NCI-H526 (cell line): Measurements from ENCODE around the gene ZNF358.
A peak's percentile ranks its signal among the peaks of the same experiment; 100 is the strongest.
"Not testable (repeated sequence)": the region's sequence is repeated elsewhere in the genome, so short reads cannot be mapped to it uniquely, and the experiment has no call there.

Source experiments
- DNase-seq, 2 experiments: peaks; one replicate each; lab custom pipeline; 2025; lab: John Stamatoyannopoulos, UW

Gene ZNF358

GRCh38 chr19:7535998-7536695, 20.2 kb downstream of the ZNF358 start:
- no peak for DNase-seq

- not testable (repeated sequence) for DNase-seq
These were observed 23.1 kb downstream of the ZNF358 start for GRCh38 chr19:7538990-7539389.

DNA sequence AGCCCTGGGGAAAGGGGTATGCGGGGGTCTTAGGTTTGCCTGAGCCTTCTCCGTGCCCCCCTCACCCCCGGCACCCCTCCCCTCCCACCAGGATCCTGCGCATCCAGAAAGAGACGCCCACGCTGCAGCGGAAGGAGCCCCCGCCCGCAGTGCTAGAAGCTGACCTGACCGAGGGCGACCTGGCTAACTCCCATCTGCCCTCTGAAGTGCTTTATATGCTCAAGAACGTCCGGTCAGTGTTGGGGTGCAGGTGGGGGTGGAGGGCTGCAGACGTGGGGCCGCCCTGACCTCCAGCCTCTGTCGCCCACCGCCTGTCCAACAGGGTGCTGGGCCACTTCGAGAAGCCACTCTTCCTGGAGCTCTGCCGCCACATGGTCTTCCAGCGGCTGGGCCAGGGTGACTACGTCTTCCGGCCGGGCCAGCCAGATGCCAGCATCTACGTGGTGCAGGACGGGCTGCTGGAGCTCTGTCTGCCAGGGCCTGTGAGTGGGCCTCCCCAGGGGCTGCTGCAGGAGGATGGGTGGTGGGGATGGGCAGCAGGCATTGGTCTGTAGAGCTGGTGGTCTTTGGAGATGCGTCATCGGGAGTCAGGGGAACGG, 24.0 kb downstream of the ZNF358 start:
- no peak for DNase-seq

GRCh38 chr19:7540761-7541474, 25.0 kb downstream of the ZNF358 start:
- no peak for DNase-seq

- no peak for DNase-seq
These were observed 25.5 kb downstream of the ZNF358 start for GRCh38 chr19:7541475-7541824.

- no peak for DNase-seq
These were observed 26.0 kb downstream of the ZNF358 start for GRCh38 chr19:7541828-7542443.

GRCh38 chr19:7542556-7543348, 26.8 kb downstream of the ZNF358 start:
- no peak for DNase-seq

- no peak for DNase-seq
These were observed 28.7 kb downstream of the ZNF358 start for GRCh38 chr19:7544626-7545025.

GRCh38 chr19:7545300-7545699, 29.4 kb downstream of the ZNF358 start:
- DNase-seq, result no peak

GRCh38 chr19:7545904-7546303, 30.0 kb downstream of the ZNF358 start:
- DNase-seq, result no peak

- no peak for DNase-seq
These were observed 31.3 kb downstream of the ZNF358 start for GRCh38 chr19:7547159-7547558.

GRCh38 chr19:7549429-7550148, 33.7 kb downstream of the ZNF358 start:
- no peak for DNase-seq

GRCh38 chr19:7550169-7550770, 34.4 kb downstream of the ZNF358 start:
- no peak for DNase-seq

- peak; percentile 54 to 68 for DNase-seq
These were observed 35.3 kb downstream of the ZNF358 start for GRCh38 chr19:7550987-7551761.

DNA sequence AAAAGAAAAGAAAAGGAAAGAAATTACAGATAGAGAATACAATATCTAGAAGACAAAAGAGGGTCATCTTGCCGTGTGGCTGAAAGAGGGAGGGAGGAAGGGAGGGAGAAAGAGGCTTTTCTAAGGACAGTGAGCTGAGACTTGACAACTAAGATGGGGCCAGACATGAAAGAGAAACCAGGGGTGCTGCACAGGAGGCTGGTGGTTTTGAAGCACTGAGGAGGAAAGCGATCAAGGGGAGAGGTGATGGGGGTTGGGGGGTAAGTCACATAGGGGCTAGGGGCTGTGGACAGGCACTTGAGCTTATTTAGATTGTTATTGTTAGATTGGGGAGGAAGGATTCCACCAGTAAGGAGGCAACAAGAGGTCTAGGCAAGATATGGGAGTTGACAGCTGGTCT, 36.9 kb downstream of the ZNF358 start:
- no peak for DNase-seq

DNA sequence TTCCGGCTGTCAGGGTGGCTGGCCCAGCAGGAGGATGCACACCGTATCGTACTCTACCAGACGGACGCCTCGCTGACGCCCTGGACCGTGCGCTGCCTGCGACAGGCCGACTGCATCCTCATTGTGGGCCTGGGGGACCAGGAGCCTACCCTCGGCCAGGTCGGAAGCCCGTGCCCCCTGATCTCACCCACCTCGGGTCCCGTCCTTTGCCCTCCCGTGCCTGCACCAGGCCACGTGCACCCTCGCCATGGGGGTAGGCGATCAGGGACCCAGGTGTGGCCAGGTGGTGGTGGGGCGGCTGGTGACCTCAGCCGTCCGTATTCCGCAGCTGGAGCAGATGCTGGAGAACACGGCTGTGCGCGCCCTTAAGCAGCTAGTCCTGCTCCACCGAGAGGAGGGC, 38.7 kb downstream of the ZNF358 start:
- no peak for DNase-seq

DNA sequence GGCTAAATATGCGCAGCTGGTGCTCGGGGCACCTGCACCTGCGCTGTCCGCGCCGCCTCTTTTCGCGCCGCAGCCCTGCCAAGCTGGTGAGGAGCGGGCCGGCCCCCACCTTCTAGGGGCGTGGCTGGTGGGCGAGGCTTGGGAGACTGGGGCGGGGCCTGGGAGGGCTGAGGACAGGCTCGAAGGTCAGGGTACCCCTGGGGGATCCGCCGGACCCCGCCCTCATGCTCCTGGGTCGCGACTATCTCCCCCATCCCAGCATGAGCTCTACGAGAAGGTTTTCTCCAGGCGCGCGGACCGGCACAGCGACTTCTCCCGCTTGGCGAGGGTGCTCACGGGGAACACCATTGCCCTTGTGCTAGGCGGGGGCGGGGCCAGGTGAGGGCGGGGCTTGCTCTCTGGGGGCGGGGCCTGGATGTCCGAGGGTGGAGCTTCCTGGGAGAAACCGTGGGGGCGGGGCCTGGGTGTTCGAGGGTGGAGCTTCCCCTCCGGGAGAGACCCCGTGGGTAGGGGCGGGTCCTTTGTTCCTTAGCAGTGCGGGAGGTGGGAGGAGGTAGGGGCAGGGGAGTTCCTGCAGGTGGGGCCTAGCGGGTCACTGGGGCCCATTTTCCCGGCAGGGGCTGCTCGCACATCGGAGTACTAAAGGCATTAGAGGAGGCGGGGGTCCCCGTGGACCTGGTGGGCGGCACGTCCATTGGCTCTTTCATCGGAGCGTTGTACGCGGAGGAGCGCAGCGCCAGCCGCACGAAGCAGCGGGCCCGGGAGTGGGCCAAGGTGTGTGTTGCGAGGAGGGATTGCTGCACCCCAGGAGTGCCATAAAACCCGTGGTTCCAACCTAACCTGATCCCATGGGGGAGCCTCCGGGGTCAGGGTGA, 39.3 kb downstream of the ZNF358 start:
- no peak for DNase-seq

DNA sequence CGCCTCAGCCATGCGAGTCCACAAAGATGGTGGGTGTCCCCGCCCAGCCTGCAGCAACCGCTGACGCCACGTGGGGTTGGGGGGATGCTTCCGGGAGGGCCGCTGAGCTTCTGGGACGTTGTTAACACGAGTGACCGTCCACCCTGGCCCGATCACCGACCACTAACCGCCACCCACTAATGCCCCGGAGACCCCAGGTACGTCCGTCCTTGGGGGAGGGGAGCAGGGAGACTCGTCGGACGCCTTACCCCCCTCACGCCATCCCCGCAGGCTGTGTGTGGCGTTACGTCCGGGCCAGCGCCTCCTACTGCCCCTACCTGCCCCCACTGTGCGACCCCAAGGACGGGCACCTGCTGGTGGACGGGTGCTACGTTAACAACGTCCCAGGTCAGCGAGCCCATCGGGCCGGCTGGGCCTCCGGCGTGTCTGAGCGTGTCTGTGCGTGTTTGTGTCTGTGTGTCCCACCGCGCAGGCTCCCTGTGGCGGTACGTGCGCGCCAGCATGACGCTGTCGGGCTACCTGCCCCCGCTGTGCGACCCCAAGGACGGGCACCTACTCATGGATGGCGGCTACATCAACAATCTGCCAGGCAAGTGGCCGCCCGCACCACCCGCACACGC, 40.9 kb downstream of the ZNF358 start:
- DNase-seq, result no peak

- DNase-seq, result no peak
These were observed 42.8 kb downstream of the ZNF358 start for GRCh38 chr19:7558667-7559066.
